Measurements from ENCODE around the gene ZBTB11.
"Not testable (repeated sequence)": the region's sequence is repeated elsewhere in the genome, so short reads cannot be mapped to it uniquely, and the experiment has no call there.

The ZBTB11 gene, protein sequence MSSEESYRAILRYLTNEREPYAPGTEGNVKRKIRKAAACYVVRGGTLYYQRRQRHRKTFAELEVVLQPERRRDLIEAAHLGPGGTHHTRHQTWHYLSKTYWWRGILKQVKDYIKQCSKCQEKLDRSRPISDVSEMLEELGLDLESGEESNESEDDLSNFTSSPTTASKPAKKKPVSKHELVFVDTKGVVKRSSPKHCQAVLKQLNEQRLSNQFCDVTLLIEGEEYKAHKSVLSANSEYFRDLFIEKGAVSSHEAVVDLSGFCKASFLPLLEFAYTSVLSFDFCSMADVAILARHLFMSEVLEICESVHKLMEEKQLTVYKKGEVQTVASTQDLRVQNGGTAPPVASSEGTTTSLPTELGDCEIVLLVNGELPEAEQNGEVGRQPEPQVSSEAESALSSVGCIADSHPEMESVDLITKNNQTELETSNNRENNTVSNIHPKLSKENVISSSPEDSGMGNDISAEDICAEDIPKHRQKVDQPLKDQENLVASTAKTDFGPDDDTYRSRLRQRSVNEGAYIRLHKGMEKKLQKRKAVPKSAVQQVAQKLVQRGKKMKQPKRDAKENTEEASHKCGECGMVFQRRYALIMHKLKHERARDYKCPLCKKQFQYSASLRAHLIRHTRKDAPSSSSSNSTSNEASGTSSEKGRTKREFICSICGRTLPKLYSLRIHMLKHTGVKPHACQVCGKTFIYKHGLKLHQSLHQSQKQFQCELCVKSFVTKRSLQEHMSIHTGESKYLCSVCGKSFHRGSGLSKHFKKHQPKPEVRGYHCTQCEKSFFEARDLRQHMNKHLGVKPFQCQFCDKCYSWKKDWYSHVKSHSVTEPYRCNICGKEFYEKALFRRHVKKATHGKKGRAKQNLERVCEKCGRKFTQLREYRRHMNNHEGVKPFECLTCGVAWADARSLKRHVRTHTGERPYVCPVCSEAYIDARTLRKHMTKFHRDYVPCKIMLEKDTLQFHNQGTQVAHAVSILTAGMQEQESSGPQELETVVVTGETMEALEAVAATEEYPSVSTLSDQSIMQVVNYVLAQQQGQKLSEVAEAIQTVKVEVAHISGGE

DNA sequence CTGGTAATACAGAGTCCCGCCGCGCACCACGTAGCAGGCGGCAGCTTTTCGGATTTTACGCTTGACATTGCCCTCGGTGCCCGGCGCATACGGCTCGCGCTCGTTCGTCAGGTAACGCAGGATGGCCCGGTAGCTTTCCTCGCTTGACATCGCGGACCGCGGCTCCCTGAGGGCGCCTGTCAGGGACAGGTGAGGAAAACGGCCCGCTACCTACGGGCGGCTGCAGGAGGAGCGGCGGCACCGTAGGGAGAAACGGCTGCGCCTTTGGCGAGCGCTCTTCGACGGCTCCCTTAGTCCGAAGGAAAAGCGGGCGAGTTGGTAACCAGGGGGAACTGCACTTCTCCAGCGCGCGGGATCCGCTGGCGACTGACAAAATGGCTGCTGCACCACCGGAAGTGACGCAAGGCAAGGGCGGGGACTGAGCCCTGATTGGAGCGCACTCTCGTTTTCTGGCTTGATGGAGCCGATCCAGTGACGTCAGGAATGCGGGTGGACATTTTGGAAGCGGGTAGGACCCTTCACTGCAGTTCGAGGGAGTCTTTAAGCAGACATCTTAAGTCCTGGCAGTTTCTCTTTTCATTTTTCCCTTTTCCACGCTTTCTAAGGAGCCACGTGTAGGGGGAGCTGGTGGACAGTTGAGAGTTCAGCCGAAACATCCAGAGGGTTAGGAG lies at the start of gene ZBTB11:
ZBTB11 (minus strand) TSS at position 368 of the 671 bp plus-strand sequence; CDS start at position 150, 218 bp downstream.
- DNase-seq (ENCODE audit: low read depth in 3 of 3), result peak; percentile 99 to 100 (median 100)

DNA sequence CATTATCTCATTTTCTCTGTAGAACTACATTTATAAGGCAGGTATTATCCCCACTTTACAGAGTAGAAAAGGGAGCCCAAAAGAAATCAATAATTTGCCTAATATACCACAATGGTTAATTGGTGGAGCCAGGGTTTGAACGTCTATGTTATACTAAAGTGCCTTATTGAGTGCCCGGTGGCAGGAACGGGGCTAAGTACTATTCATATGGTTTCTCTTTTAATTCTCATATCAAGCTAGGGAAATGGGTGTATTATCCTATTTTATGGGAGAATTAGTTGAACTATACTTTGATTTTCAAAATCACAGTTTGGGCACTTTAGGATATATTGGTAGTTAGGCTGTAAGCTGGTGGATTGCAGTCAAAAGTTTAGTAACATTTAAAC lies 49.0 kb upstream of the ZBTB11 start:
- no peak for DNase-seq (ENCODE audit: low read depth in 3 of 3)

DNA sequence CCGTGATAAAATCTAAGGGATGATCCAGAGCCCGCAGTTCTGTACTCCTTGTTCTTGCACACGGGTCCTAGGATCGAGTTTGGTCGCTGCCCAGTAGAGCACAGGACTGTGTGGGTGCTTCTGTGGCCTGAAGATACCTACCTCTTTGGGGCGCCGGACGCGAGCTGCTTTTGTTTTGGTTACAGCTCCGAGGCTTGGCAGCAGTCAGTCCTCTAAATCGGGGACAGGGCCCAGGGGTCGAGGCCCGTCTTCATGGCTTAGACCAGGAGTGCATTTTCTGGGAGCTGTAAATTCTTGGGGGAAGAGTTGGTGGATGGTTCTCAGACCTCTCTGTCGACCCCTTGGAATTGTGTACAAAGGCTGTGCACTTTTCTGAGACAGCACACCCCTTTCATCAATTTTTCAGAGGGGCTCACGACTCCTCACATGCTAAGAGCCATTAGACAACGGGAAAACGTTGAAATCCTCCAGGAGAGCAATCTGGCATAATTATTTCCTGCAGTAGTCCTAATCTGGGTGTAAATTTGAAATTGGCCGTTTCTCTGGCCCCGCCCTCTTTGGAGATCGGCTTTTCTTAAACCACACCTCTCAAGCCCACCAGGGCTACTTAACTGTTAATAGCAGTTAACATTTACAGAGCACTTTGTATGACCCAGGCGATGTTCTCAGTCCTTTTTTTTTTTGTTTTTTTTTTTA lies 48.4 kb upstream of the ZBTB11 start:
- peak in 1 of 3 experiments; percentile 13 for DNase-seq (ENCODE audit: low read depth in 3 of 3)

DNA sequence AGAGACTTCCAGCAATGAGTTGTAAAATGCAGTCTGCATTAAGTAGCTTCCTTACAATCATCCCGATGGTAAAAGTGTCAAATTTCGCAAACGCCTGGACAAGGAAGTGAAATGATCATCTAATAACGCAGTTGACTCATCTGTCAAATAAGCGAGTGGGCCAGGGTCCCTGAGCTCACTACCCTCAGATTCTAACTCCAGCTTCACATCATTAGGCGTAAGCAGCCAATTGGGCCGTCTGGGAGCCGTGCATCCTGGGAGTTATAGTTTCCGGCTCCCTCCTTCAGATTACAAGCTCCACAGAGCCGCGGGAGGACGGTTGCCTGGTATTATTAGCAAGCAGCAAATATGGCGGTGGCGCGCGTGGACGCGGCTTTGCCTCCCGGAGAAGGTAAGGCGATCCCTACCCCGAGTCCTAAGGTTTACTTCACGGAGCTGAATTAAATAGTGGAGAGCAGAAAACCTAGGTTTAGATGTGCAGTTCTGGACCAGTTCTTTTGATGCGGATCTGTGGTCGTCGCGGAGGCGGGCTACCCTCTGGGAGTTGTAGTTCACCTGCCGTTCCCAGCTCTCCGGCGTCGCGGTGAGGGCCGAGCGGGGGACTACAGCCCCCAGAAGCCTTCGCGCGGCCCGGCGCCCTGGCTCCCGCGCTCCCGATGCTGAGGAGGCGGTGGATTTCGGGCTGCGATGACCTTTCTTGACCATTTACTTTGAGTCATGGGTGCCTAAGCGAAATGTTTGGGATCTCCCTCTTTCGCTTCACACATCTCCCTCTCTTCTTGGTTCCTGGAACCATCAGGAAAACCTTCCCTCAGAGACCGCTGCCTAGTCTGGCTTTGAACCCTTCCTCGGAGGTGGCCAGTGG lies 47.6 kb upstream of the ZBTB11 start, which contains the start of gene CEP97:
CEP97 (plus strand) TSS at position 286 of the 865 bp plus-strand sequence; CDS start at position 349, 63 bp downstream.
- DNase-seq (ENCODE audit: low read depth in 3 of 3), result peak; percentile 78 to 87 (median 80)

DNA sequence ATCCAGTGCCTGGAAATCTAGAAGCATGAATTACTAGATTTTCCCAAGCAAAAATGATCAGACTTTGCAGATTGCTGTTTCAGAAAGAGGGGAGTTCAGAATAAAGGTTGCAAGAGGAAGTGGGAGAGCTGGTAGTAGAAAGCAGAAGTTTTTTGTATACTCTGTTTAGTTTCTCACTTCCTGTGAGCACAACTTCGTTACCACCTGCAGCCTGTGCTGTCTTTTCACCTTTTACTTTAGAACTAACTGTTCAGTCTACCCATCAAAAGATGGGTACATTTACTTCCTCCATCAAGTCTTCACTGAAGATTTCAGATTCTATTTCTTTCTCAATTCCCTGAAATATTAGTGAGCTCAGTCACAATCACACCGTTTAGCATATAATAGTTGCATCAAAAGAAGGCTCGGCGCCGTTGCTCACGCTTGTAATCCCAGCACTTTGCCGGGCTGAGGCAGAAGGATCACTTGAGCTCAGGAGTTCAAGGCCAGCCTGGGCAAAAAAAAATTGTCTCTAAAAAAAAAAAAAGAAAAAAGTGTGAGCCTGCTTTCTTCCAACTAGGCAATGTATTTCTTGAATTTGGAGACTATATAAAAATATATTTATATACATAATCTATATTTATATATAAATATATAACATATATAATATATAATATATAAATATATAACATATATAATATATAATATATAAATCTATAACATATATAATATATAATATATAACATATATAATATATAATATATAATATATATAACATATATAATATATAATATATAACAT lies 45.7 kb upstream of the ZBTB11 start:
- DNase-seq (ENCODE audit: low read depth in 3 of 3), result no peak

DNA sequence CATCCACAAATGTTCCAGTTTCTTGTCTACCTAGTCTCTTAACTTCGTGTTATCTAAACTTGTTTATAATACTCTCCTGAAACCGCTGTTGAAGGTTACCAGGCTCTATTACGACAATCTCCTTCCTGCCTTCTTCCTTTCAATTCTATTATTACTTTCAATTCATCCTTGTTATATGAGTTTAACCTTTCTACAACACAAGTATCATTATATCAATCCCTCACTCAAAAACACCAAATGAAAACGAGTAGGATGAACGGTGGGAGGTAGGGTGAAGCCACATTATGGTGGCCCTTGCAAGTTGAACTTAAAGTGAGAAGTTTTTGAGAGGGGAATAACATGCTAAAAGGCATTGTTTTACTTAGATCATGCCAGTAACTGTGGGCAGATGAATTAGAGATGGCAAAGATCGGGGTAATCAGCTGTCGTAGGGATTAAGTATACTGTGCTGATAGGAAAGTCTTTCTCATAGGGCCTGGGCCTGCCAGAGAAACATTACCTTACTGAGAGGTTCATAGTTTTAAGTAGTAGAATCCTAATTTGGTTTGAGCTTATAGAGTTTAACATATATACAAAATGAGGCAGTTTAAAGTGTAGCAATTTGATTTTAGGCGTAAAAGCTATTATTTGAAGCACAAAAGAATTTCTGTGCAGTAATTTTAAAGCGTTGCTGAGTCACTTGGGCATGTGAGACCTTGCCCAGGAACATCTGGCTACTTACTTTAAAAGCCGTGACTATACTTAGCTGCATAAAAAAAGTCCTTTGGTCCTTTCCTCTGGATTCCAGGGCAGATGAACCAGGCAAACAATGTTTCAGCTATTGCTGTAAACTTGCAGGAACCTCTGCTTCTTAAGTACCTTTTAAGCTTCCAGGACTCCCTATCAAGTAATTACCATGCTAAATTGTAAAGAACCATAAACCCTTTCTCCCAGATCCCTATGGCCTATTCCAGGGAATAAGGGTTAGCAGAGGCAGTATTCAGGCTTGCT lies 44.2 kb upstream of the ZBTB11 start:
- DNase-seq (ENCODE audit: low read depth in 3 of 3), result peak in 1 of 3 experiments; percentile 9

DNA sequence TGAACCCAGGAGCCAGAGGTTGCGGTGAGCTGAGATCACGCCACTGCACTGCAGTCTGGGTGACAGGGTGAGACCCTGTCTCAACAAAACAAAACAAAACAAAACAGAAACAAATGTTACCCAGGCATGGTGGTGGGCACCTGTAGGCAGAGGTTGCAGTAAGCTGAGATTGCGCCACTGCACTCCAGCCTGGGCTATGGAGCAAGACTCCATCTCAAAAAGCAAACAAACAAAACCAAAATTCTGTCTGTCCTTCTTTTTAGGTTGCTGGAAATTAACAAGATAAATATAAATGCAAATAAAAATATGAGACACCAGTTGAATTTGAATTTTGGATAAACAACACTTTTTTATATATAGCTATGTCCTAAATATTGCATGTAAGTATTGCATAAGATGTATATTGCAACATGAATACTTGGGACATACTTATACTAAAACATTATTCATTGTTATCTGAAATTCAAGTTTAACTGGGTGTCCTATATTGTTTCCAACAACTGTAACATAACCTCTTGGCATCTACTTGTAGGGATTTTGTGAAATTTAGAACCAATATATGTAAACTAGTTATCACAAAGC lies 42.8 kb upstream of the ZBTB11 start:
- DNase-seq (ENCODE audit: low read depth in 3 of 3), result no peak

DNA sequence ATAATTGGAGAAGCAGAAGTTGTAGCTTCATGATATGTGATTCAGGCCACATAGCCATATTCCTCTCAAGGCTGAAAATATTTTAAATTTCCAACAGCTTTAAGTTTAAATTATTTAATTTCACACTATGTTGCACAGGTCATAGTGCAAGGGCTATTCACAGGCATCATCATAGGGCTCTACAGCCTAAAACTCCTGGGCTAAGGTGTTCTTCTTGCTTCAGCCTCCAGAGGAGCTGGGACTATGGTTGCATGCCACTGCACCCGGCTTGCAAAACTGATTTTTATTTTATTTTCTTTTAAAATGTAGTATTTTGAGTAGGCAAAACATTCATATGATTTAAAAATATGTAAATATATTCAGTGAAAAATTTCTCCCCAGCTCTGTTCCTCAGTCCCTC lies 41.5 kb upstream of the ZBTB11 start:
- no peak for DNase-seq (ENCODE audit: low read depth in 3 of 3)

DNA sequence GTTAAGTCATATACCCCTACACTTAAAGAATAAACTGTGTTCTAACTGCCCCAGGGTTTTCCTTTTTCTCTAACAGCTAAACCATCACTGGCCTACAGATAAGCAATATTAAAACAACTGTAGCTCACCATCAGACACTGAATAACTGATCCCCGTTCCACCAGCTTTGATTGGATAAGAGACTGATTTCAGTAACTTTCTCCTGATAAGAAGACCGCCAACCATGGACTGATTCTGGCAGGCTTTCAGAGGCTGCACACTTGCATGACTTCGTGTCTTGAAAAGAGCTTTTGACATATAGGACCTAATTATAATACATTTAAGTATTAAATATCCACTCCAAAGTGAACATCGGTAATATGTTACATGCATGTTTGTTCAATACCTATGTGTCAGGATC lies 32.2 kb upstream of the ZBTB11 start:
- no peak for DNase-seq (ENCODE audit: low read depth in 3 of 3)

DNA sequence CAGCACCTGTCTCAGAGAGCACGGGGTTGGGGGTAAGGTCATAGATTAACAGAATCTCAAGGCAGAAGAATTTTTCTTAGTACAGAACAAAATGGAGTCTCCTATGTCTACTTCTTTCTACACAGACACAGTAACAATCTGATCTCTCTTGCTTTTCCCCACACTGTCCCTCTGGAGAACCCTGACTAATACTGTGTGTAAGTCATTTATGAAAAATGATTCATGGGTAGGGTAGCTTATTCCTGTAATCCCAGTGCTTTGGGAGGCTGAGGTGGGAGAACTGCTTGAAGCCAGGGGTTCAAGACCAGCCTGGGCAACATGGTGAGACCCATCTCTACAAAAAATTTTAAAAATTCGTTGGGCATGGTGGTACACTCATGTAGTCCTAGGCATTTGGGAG lies 27.7 kb upstream of the ZBTB11 start:
- DNase-seq (ENCODE audit: low read depth in 3 of 3), result not testable (repeated sequence)

DNA sequence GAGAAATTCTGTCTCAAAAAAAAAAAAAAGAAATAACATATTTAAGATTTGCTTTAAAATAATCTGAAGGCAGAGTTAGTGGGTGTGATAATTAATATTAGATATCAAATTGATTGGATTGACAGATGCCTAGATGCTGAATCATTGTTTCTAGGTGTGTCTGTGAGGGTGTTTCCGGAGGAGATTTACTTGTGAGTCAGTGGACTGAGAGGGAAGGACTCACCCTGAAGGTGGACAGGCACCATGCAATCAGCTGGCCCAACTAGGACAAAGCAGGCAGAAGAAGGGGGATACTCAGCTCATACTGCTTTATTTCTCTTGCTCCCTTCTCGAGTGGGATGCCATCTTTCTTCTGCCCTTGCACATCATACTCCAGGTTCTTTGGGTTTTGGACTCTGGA lies 26.2 kb upstream of the ZBTB11 start:
- no peak for DNase-seq (ENCODE audit: low read depth in 3 of 3)

DNA sequence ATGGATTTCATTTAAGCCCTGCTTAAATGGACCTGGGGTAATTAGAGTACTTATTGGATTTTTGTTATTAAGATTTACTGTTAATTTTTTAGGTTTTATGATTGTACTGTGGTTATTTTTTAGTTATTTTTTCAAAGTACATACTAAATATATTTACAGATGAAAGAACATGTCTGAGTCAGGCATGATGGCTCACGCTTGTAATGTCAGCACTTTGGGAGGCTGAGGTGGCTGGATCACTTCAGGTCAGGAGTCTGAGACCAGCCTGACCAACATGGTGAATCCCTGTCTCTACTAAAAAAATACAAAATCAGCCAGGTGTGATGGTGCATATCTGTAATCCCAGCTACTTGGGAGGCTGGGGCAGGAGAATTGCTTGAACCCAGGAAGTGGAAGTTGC lies 25.8 kb upstream of the ZBTB11 start:
- no peak for DNase-seq (ENCODE audit: low read depth in 3 of 3)

DNA sequence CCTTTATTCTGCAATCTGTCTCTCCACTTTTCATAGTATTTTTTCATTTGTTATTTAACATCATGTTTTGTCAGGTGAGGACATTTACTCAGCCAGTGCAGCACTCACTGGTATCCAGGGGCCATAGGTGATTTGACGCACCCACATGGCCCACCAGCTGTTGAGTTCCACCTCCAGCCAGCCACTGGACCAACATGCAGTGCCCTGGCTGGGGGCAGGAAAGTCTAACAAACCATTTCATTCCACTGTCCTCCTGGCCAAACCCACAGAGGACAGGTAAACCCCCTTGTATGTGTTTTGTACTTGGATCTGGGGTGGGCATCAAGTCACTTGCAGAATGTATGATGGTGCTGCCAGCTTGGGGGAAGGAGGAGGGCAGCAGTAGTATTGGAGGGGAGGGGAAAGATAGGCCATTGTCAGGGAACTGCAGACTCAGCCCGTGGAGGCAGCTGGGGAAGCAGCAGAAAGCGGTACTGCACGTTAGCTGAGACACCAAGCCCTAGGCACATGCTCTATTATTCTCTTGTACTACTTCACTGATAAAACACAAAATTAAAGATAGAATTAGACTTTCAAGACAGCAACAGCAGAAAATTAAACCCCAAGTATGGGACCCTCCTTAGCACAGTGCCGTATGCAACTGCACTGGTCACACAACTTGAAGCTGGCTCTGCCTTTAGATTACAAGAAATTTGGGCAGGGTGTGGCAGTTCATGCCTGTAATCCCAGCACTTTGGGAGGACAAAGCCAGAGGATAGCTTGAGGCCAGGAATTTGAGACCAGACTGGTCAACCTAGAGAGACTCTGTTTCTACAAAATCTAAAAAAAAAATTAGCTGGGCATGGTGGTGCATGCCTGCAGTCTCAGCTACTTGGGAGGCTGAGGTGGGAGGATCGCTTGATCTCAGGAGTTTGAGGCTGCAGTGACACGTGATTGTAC lies 25.0 kb upstream of the ZBTB11 start:
- no peak for DNase-seq (ENCODE audit: low read depth in 3 of 3)

DNA sequence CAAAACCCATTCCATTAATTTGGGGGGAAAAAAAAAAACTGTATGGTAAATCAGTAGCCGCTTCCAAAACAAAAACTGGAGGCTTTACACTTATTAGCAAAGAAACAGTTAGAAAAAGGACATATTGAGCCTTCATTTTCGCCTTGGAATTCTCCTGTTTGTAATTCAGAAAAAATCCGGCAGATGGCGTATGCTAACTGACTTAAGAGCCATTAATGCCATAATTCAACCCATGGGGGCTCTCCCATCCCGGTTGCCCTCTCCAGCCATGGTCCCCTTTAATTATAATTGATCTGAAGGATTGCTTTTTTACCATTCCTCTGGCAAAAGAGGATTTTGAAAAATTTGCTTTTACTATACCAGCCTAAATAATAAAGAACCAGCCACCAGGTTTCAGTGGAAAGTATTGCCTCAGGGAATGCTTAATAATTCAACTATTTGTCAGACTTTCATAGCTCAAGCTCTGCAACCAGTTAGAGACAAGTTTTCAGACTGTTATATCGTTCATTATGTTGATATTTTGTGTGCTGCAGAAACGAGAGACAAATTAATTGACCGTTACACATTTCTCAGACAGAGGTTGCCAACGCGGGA lies 18.9 kb upstream of the ZBTB11 start:
- no peak for DNase-seq (ENCODE audit: low read depth in 3 of 3)

DNA sequence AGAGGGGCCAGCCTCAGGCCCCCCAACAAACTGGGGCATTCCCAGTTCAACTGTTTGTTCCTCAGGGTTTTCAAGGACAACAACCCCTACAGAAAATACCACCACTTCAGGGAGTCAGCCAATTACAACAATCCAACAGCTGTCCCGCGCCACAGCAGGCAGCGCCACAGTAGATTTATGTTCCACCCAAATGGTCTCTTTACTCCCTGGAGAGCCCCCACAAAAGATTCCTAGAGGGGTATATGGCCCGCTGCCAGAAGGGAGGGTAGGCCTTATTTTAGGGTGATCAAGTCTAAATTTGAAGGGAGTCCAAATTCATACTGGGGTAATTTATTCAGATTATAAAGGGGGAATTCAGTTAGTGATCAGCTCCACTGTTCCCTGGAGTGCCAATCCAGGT lies 17.9 kb upstream of the ZBTB11 start:
- DNase-seq (ENCODE audit: low read depth in 3 of 3), result not testable (repeated sequence)

DNA sequence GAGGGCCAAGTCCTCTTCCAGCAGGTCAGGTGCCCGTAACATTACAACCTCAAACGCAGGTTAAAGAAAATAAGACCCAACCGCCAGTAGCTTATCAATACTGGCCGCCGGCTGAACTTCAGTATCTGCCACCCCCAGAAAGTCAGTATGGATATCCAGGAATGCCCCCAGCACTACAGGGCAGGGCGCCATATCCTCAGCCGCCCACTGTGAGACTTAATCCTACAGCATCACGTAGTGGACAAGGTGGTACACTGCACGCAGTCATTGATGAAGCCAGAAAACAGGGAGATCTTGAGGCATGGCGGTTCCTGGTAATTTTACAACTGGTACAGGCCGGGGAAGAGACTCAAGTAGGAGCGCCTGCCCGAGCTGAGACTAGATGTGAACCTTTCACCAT lies 16.6 kb upstream of the ZBTB11 start:
- DNase-seq (ENCODE audit: low read depth in 3 of 3), result not testable (repeated sequence)
